ENCODE data around the gene VAV2.

Gene VAV2

GRCh38 chr9:133734590-133735414, 257.3 kb downstream of the VAV2 start:
- ATAC-seq (ENCODE audit: low read depth) (no peak), DNase-seq (ENCODE audit: low spot score) (peak; percentile 44)
- H3K27ac ChIP-seq (ENCODE audit: poor library complexity, severe bottlenecking), result no peak overlapping the region
- H3K27me3 ChIP-seq (ENCODE audit: insufficient read depth, poor library complexity, severe bottlenecking), result no peaks in the 10 kb centered on the region
- TF ChIP-seq CTCF (IDR thresholded peaks at IDR 0.05; ENCODE audit: poor library complexity, severe bottlenecking), result no peak
- H3K9me3 ChIP-seq (ENCODE audit: severe bottlenecking), result no peaks in the 10 kb centered on the region
- H3K36me3 ChIP-seq (ENCODE audit: low read depth), result no peaks in the 10 kb centered on the region
- H3K4me1 ChIP-seq (ENCODE audit: insufficient read depth, poor library complexity, severe bottlenecking), result no peaks in the 10 kb centered on the region
- no peak overlapping the region for H3K4me3 ChIP-seq (ENCODE audit: severe bottlenecking)

GRCh38 chr9:133733796-133734533, 258.2 kb downstream of the VAV2 start:
- ATAC-seq (ENCODE audit: low read depth) (no peak), DNase-seq (ENCODE audit: low spot score) (peak; percentile 41)
- Histone ChIP-seq H3K27me3 (ENCODE audit: insufficient read depth, poor library complexity, severe bottlenecking) (no peaks in the 10 kb centered on the region), H3K4me1 (ENCODE audit: insufficient read depth, poor library complexity, severe bottlenecking) (no peaks in the 10 kb centered on the region), H3K9me3 (ENCODE audit: severe bottlenecking) (no peaks in the 10 kb centered on the region), H3K27ac (ENCODE audit: poor library complexity, severe bottlenecking) (no peak overlapping the region), H3K36me3 (ENCODE audit: low read depth) (no peaks in the 10 kb centered on the region), H3K4me3 (ENCODE audit: severe bottlenecking) (no peak overlapping the region)
- no peak for TF ChIP-seq CTCF (IDR thresholded peaks at IDR 0.05; ENCODE audit: poor library complexity, severe bottlenecking)

- Histone ChIP-seq H3K4me3 (ENCODE audit: severe bottlenecking) (no peak overlapping the region), H3K27ac (ENCODE audit: poor library complexity, severe bottlenecking) (no peak overlapping the region), H3K27me3 (ENCODE audit: insufficient read depth, poor library complexity, severe bottlenecking) (no peaks in the 10 kb centered on the region), H3K9me3 (ENCODE audit: severe bottlenecking) (no peaks in the 10 kb centered on the region), H3K36me3 (ENCODE audit: low read depth) (no peaks in the 10 kb centered on the region), H3K4me1 (ENCODE audit: insufficient read depth, poor library complexity, severe bottlenecking) (no peaks in the 10 kb centered on the region)
- no peak for ATAC-seq (ENCODE audit: low read depth)
- no peak for TF ChIP-seq CTCF (IDR thresholded peaks at IDR 0.05; ENCODE audit: poor library complexity, severe bottlenecking)
- DNase-seq (ENCODE audit: low spot score), result no peak
Measured at GRCh38 chr9:133733421-133733795, 258.7 kb downstream of the VAV2 start.

- ATAC-seq (ENCODE audit: low read depth) (no peak), DNase-seq (ENCODE audit: low spot score) (peak; percentile 41)
- no peaks in the 10 kb centered on the region for H3K4me1 ChIP-seq (ENCODE audit: insufficient read depth, poor library complexity, severe bottlenecking)
Measured at GRCh38 chr9:133732639-133733408, 259.3 kb downstream of the VAV2 start.

More at GRCh38 chr9:133732639-133733408, 259.3 kb downstream of the VAV2 start:
- Histone ChIP-seq H3K27me3 (ENCODE audit: insufficient read depth, poor library complexity, severe bottlenecking) (no peaks in the 10 kb centered on the region), H3K36me3 (ENCODE audit: low read depth) (no peaks in the 10 kb centered on the region), H3K9me3 (ENCODE audit: severe bottlenecking) (no peaks in the 10 kb centered on the region), H3K4me3 (ENCODE audit: severe bottlenecking) (no peak overlapping the region), H3K27ac (ENCODE audit: poor library complexity, severe bottlenecking) (no peak overlapping the region)
- TF ChIP-seq CTCF (IDR thresholded peaks at IDR 0.05; ENCODE audit: poor library complexity, severe bottlenecking), result no peak
